ENCODE measurements around the gene NAV2.
"Not testable (repeated sequence)": the region's sequence is repeated elsewhere in the genome, so short reads cannot be mapped to it uniquely, and the experiment has no call there.

The NAV2 gene

DNA sequence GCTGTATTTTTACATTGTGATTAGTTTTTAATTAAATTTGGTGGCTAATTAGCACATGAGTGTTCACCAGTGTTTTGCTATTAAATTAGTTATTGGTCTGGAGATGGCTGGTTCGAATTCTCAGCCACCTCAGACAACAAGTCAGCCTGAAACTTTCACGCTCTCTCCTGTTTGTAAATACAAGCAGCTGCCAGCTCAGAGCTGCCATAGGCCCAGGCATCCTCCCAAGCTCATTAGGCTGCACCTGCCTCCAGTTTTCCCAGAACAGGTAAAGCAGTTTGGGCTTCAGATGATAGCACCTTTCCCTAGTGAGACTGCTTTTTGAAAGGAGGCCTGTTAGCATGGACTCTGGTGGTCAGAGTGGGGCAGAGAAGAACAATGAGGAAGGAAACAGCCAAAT, 156.8 kb downstream of the NAV2 start:
- no peak for DNase-seq

DNA sequence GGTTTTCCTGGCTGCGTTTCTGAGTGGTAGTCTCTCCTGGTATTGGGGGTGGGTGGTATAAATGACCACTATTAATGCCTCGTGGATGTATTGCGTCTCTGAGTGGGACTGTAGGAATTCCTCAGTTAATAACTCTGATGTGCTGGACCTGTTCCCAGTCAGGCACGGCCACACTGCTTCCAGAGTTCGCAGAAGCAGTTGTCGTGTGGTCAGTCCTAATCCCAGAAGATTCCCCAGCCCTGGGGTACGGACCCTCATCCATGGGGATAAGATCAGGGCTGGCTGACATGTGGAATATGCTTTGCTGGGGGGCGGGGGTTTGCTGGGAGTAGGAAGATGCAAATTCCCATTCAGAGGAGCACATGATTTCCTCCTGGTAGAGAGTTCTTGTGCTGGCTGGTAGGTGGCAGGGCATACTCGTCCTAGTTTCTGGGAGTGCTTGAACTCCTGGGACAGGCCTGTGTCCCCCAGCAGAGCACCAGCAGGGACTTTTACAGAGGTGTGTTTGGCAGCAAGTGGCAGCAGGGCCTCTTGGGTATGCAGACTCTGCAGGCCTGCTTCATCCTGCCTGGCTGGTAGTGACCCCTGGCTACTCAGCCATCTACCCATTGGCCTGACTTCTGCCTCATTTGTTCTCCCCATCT, 157.4 kb downstream of the NAV2 start:
- no peak for DNase-seq

DNA sequence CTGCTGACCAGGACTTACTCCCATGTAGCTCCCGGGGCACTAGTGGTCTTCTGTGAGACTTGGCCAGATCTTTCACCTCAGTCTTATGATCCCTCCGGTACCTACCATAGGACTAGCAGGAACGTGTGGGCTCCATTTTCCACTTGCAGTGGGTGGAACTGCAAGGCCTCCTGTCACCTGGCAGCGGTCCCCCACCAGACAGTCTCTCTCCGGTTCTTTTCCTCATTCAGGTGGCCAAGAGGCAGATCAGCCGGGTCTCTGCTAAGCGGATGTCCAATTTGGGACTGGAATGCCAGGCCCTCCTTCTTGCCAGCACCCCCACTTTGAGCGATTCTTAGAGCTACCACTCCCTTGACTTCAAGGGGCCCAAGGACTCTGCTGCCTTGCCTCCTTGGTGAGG, 158.9 kb downstream of the NAV2 start:
- no peak for DNase-seq

DNA sequence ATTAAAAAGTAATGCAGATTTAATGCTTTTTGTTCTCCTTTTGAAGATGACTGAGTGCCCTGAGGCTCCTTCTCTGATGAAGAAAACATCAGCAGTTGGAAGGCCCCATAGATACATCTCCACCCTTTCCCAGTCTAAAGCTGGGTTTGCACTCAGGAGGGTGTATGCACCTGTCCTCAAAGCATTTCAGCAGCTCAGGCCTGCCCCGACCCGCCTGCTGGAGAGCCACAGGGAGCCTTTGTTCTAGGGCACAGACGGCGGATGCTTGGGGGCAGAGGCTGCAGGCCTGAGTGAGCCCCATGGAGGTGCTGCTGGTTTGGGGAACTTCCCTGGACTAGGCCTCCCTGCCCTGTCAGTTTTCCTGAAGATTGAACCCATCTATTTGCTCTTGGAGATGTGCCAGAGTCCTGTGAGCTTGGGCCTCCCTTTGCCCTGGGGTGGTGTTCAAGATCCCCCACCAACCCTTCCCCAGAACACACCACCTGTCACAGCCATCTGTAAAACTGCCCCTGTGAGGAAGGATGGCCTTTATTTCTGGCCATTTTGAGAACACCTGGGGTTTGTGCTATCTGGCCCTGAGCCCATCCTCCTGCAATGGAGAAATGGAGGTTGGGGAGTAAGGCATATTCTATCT, 160.0 kb downstream of the NAV2 start:
- DNase-seq, result no peak

DNA sequence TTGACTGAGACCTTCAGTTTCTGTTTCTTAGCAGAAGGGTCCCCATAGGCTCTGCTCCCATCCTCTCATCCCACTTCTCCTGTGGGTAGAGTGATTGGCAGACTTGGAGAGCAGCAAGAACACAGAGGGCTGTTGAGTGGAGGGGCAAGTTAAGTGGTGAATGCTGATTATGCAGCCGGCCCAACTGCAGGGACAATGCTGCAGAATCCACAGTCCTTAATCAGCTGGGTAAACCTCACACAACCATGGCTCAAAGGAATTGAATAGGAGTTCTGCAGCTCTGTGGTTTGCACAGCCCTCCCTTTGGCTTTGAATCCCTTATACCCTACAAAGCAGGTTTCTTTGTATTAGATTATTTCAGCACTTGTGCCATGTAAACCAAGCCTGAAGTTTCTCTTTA, 161.1 kb downstream of the NAV2 start:
- DNase-seq, result no peak

DNA sequence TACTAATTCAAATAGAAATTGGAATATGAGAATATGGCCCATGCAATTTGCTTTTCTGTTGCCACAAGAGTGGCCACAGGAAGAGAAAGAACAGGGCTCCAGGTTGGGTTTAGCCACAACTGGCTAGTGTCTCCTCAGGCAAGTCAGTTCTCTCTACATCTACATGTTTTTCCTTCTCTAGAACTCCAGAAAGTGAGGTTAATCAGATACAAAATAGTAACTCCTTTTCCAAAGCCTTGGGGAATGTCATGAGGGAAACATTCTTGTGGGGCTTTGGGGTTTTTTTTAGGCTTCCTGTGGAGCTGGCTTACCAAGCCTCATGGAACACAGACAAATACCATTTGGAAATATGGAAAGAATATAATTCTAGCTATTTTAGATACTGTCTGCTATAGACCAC, 161.6 kb downstream of the NAV2 start:
- no peak for DNase-seq

DNA sequence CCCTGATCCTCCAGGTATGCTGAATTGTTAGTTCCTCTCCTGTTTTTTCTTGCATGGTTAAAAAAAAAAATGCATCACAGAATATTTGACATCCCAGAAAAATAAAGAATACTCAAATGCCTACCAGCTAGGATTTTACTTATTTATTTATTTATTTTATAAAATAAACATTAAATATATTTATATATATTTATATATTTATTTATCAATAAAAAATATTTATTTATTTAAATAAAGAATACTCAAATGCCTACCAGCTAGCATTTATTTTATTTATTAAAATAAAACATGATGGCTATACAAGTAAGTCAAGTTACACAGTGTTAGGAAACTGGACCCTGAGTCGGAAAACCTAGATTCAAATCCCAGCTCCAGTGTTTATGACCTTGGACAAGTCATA, 164.1 kb downstream of the NAV2 start:
- DNase-seq, result no peak

DNA sequence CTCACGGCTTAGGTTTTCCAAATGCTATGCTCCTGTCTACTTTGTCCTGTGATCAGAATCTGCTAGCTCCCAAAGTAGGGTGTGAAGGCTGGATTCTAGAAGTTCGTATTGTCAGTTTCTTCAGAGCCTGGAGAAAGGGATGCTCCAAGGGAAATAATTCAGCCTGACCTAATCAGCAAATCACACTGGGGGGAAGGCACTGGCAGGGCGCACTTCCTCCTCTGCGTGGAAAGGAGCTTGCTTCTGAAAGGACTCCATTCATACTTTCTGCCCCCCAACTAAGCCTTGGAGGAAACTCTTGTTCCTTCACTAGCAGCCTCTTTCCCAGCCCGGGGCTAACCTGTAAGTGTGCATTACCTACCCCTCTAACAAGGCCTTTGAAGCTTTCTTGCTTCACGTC, 165.9 kb downstream of the NAV2 start:
- no peak for DNase-seq

DNA sequence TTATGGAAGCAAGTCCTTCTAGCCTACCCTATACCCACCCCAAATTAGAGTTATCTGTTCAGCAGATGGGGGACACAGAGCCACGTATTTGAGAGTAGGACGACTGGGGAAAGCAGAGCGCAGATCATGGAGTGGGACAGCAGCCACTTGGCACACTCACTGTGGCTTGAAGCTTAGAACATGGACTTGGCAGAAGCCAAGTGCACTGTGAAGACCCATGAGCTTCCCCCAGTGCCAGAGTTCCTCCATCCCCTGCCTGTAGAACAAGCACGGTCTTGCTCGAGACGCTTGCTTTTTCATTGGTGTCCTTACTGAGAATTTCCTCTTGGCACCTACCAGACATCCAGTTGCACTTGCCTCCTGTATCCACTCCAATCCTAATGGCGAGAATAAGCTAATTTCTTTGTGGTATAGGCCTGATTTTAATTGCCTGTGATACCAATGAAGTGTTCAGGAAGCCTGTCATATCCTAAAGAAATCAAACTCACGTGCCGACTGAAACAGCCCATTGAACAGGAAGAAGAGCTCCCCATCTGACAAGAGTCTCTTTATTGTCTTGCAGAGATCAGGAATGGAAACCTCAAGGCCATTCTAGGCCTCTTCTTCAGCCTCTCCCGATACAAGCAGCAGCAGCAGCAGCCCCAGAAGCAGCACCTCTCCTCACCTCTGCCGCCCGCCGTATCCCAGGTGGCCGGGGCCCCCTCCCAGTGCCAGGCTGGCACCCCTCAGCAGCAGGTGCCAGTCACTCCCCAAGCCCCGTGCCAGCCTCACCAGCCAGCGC, 166.9 kb downstream of the NAV2 start:
- DNase-seq, result no peak

DNA sequence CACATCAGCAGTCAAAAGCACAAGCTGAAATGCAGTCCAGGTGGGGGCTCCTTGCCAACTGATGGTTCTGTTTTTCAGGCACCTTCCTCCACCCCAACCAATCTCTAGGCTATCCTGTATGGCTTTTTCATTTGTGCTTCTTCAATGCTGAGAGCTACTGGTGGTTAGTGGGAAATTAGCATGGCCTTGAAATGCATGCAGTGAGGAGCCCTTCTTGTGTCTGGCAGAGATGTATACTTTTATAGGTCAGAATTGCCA, 167.4 kb downstream of the NAV2 start:
- no peak for DNase-seq

DNA sequence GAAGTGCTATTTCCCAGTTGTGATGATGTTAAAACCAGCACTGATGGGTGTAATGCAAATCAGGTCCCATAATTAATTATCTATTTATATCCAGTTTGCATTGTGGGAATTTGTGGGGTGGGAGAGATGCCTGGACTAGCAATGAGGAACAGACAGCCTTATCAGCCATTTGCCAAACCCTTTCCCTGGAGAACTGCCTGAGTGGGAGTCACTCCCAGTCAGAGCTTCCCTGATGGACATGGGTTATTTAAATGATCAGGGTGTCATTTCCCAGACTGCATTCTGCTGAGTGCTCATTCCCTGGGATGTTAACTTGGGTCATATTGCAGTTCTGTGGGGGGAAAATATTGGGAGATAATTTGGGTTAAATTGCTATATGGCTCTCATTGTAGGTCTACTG, 168.5 kb downstream of the NAV2 start:
- DNase-seq, result no peak

DNA sequence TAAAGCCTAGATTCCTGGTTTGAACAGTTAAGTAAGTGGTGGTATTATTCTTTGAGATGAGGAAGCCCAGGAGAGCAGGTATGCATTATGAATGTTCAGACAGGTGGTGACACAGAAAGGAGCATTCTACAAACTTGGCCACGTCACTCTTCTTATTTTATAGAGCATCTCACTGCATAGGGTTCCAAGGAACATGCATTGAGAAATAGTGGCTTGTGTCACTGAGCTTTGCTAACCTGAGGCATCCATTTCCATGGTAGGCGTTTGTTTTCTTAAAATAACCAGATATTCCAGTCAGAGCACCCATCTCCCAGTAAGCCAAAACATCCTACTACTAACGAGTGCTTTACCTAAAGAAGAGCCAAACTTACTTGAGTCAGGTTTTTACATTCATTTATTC, 169.7 kb downstream of the NAV2 start:
- no peak for DNase-seq

DNA sequence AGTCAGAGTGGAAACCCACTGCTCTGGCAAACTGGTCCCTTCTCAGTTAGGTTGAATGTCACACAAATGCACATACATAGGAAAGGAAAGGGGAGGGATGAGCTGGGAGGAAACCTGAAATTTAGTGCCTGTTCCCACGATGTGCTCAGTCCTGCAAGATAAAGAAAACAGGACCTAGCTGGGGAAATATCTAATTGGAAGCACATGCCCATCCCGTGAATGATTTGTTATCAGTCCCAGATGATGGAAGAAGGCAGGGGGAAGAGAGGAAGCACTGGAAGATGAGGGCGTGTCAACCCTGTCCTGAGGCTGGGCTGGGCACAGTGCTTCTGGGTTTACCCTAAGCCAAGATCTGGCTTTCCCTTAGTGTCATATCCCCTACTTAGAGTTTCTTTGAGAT, 173.9 kb downstream of the NAV2 start:
- DNase-seq, result no peak

DNA sequence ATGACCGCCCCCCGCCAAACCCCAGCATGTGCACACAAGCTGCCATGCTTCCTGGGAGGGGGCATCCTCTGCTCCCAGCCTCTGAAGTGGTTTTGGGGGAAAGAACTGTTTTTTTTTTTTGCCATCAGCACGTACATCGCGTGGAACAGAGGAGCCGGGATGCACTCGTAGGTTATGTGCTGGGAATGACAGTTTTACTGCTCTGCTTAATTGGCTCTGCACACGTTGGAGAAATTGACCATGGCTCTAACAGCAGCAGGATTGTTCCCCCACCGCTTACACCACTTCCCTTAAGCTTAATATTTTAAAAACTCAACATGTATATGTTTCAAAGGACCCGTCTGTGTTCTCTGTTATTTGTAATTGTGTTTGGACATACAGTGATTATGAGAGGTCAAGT, 175.2 kb downstream of the NAV2 start:
- no peak for DNase-seq

DNA sequence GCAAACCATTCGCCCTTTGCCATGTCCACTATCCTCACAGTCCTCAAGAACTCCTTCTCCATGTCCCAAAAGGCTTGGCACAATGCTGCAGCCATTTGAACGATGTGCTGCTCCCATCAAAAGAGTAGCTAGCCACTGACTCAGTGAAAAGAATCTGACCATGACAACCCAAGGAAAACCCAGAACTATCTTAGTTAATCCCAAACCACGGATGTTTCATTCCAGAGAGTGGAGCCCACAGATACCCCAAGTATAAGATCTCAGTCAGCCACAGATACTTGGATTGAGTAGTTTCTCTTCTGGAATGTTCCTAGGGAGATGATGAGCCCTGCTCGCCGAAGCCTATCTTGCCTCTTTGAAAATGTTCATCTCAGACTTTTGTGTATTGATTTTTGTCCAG, 176.9 kb downstream of the NAV2 start:
- no peak for DNase-seq

DNA sequence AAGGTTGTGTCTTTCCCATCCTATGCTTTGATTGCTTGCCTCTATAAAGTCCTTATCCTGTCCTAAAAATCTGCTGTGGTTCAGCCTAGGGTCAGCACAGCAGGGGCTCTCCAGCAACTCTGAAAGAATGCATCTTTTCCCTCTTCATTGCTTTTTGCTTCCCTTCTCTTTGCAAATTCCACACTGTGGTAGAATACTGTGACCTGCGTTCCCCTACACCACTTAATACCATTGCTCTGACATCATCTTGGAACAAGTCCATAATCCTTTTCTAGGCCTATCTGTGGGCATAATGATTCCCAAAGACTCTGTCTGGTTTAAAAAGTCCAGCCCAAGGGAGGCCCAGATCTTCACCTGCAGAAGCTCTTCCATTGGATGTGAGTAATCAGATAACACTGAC, 177.7 kb downstream of the NAV2 start:
- DNase-seq, result no peak

DNA sequence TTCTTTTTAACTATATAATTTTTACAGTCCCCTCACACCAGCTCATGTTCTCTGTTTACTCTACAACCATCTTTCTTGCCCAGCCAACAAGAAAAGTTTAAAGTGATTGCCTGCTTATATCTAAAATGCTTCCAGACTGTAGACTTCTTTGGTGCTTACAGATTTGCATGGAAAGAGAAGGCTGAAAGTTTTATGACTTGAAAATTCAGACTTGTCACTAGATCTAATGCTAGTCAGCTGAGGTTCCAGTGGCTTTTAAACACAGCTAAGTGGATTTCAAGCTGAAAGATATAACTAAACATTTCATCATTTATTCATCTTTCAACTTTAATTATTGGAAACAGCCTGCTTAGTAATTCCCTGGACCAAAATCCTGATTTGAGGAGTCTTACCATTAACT, 178.4 kb downstream of the NAV2 start:
- DNase-seq, result no peak

DNA sequence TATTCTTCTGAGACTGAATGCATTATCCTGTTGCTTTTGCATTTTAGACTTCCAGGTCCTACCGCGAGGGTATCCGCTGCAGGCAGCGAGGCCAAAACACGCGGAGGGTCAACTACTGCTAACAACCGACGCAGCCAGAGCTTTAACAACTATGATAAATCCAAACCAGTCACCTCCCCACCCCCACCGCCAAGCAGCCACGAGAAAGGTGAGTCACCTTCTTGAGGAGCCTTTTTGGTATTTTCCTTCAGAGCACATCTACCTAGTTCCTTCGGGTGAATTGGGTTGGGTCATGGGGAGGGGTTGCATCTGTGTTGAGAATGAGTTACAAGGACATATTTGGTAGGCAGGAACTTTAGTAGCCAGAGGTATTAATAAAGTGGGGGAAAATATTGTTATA, 179.8 kb downstream of the NAV2 start:
- DNase-seq, result no peak

DNA sequence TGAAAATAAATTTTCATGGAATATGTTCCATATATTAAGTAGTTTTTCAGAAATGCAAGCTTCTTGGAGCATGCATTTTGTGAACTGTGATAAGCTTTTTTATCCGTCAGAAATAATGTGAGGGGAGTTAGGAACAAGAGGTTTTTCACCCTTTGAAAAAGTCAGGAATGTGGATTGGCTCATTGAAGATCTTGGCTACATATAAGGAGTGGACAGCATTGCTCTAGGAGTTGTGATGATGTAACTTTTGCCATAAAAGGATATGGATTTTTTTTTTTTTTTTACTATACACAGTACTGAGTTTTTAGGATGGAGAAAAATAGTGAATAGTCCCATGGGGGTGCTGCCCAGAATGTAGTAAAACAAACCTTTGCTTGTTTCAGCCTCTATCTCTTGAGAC, 180.2 kb downstream of the NAV2 start:
- no peak for DNase-seq

DNA sequence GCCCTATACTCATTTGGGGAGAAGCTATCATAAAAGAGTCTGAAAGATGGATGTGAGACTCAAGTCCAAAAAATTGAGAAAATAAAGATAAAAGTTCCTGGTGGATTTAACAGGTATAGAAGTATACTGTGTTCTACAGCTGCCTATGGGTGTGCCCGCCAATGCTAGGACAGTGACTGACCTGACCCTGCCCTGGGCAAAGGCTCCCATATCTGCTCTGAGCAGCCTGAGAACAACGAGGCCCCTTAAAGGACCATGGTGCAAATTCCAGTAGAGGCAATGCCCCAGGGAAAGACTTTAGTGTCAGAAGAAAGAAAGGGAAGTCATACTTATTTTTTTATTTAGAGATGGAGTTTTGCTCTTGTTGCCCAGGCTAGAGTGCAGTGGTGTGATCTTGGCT, 181.8 kb downstream of the NAV2 start:
- no peak for DNase-seq

DNA sequence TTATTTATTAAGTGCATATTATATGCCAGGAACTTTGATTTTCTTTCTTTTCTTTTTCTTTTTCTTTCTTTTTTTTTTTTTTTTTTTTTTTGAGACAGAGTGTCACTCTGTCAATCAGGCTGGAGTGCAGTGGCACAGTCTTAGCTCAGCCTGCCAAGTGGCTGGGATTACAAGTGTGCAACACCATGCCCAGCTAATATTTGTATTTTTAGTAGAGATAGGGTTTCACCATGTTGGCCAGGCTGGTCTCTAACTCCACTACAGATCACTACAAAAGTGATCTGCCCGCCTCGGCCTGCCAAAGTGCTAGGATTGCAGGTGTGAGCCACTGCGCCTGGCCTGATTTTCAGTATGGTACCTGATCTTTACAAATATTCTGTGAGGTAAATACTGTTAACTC, 182.4 kb downstream of the NAV2 start:
- DNase-seq, result not testable (repeated sequence)

DNA sequence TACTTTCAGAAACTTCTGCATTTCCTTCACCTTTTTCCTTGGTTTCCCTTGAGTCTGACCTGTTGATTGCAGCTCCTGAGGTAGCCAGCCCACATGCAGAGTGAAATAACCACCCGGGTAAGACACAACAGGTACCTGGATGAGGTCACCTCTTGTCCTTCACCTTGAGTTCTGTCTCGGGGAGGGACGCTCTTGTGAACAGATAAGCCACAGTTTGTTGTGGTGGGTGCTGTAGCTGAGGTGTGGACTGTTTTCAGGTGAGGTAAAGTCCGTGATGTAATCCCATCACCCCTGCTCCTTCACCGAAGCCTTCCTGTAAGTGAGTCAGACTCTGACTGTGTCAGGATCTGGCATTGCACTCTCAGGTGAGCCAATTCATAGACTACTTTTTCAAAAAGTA, 183.1 kb downstream of the NAV2 start:
- no peak for DNase-seq

DNA sequence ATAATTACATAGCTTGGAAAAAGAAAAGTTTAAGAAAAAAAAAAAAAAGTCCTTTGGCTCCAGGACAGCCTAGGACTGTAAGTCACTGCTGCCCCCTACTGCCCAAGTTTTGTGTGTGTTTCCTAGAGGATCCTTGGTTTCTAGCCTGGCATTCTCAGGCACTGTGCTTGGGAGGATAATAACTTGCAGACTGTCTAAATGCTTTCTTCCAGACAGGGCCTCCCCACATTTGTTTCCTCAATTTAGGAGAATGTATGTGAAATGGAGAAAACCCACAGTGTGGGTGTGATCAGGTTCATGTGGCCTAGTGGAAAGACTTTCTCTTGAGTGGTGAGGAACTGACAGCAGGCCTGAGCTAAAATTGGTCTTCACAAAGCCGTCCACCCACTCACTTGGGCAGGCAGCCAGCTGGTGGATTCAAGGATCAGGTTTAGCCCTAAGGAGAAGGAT, 191.0 kb downstream of the NAV2 start:
- DNase-seq, result peak; percentile 27

DNA sequence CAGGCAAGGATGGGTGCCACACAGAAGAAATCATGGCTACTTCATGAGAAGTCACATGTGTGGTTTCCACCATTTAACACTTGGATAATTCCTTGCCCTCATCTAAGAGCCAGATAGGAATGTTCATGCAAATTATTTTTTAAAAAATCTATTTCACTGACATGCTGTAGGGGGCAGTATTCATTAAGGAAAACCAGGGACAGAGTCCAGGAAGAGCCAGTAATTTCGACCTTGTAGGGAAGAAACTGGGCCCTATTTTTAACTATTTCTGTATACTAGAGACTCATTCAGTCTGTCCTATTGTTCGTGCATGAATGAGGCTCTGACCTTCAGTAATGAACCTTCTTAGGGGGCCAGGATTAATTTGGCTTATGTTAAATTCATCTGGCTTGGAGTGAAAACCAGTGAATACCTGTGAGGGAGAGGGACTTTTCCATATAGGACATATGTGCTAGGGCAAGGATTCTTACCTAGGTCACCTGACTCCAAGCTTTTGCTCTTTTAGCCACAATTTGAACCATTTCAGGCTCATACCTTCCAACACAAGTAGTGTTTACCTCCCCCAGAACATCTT, 192.7 kb downstream of the NAV2 start:
- DNase-seq, result no peak
